HepG2 (cell line): ENCODE measurements around the gene TFRC. TPM values are rescaled to one million over a fixed set of nuclear protein-coding genes. Genes with fewer than 3 reads are reported as not detected.
A peak's percentile ranks its signal among the peaks of the same experiment; 100 is the strongest.

ENCODE experiments used
- ARNT2 ChIP-seq: sonication (generic); formaldehyde crosslinking; IDR thresholded peaks from 2 replicates; pipeline ENCODE4 v1.8.0; 2022; ENCODE audit warnings: mild to moderate bottlenecking, low read depth, missing genetic modification reagents, moderate library complexity
- ETS1 ChIP-seq: sonication (generic); formaldehyde crosslinking; IDR thresholded peaks from 2 replicates; pipeline ENCODE4 v1.4.0; 2020; ENCODE audit warnings: missing genetic modification reagents
- FOXO4 ChIP-seq: sonication (generic); formaldehyde crosslinking; conservative IDR thresholded peaks from 2 replicates; pipeline ENCODE4 v1.8.1; 2023; ENCODE audit warnings: missing genetic modification reagents
- KMT2A ChIP-seq: sonication (generic); formaldehyde crosslinking; IDR thresholded peaks from 2 replicates; pipeline ENCODE4 v1.4.0; 2020; ENCODE audit warnings: missing genetic modification reagents
- RFXANK ChIP-seq: IDR thresholded peaks from 2 replicates; pipeline ENCODE4 v1.6.1; 2016
- RNF219 ChIP-seq: sonication (generic); formaldehyde crosslinking; IDR thresholded peaks from 2 replicates; pipeline ENCODE4 v1.5.0; 2020; ENCODE audit warnings: mild to moderate bottlenecking, missing genetic modification reagents
- SIX4 ChIP-seq: sonication (generic); formaldehyde crosslinking; IDR thresholded peaks from 2 replicates; pipeline ENCODE4 v1.4.0; 2020; ENCODE audit warnings: missing genetic modification reagents
- ZNF10 ChIP-seq: sonication (generic); formaldehyde crosslinking; IDR thresholded peaks from 2 replicates; pipeline ENCODE4 v1.4.0; 2020; ENCODE audit warnings: mild to moderate bottlenecking, low read depth, missing genetic modification reagents, borderline replicate concordance
- ZNF235 ChIP-seq: sonication (generic); formaldehyde crosslinking; IDR thresholded peaks from 2 replicates; pipeline ENCODE4 v1.8.1; 2023; ENCODE audit warnings: mild to moderate bottlenecking, missing genetic modification reagents, borderline replicate concordance
- ZNF318 ChIP-seq: sonication (generic); formaldehyde crosslinking; IDR thresholded peaks from 2 replicates; pipeline ENCODE4 v1.4.0; 2020; ENCODE audit warnings: mild to moderate bottlenecking, missing genetic modification reagents
- ZNF382 ChIP-seq: sonication (generic); formaldehyde crosslinking; IDR thresholded peaks from 2 replicates; pipeline ENCODE4 v1.5.0; 2020; ENCODE audit warnings: missing genetic modification reagents, mild to moderate bottlenecking, borderline replicate concordance
- ZNF432 ChIP-seq: sonication (generic); formaldehyde crosslinking; IDR thresholded peaks from 2 replicates; pipeline ENCODE4 v1.5.0; 2020; ENCODE audit warnings: missing genetic modification reagents, mild to moderate bottlenecking, borderline replicate concordance
- ZNF747 ChIP-seq: sonication (generic); formaldehyde crosslinking; IDR thresholded peaks from 2 replicates; pipeline ENCODE4 v1.8.1; 2023; ENCODE audit warnings: missing genetic modification reagents, mild to moderate bottlenecking, borderline replicate concordance
- polyA plus RNA-seq, 8 experiments: library from polyadenylated mRNA; depleted of rRNA in 3 of 8; stranded (reverse) in 7 of 8; unstranded in 1 of 8; fragments of >200 nt; fragmentation: Illumina TruSeq in 4 of 8; extraction: Trizol in 4 of 8; gene quantifications; 2 replicates each; pipeline versions ENCODE4 v1.2.1 to v1.2.3, GENCODE V29; 2011 to 2016; ENCODE audit warnings: low read depth in 4 of 8, missing spikeins in 1 of 8, mixed read lengths in 1 of 8; ENCODE audit not compliant: insufficient read depth in 1 of 8
- total RNA-seq, 5 experiments: library from RNA; depleted of rRNA; stranded (reverse); fragments of >200 nt; fragmentation: Illumina TruSeq; extraction: Trizol; gene quantifications; 2 replicates each; pipeline ENCODE4 v1.2.3, GENCODE V29; 2016; ENCODE audit warnings: low read depth in 1 of 5

TFRC gene
- total and polyA plus RNA-seq, 2 of the 13 experiments (the other 11 are each of a cell fraction or from before 2014, with no cell fraction given), result 188 to 274 TPM

- TF ChIP-seq ZNF318 (CRISPR knock-in tag), result no peak; the same call in 1 of the 2 replicates
- no peak; the same call in 1 of the 2 replicates for TF ChIP-seq SIX4 (CRISPR knock-in tag)
- no peak for TF ChIP-seq FOXO4 (CRISPR knock-in tag)
- 0 out of 2 replicates have a peak, but pooled peaks have one; percentile 21 for TF ChIP-seq RFXANK (CRISPR knock-in tag)
- peak; percentile 90; the same call in 1 of the 2 replicates for TF ChIP-seq ARNT2 (CRISPR knock-in tag)
- peak; percentile 92 for TF ChIP-seq ZNF235 (CRISPR knock-in tag)
- peak; percentile 71; the same call in 1 of the 2 replicates for TF ChIP-seq ZNF747 (CRISPR knock-in tag)
- peak; percentile 93 for TF ChIP-seq KMT2A
- no peak for TF ChIP-seq RNF219
- 0 out of 2 replicates have a peak, but pooled peaks have one; percentile 59 for TF ChIP-seq ETS1 (CRISPR knock-in tag)
- TF ChIP-seq ZNF10 (CRISPR knock-in tag), result no peak
- no peak for TF ChIP-seq ZNF382 (CRISPR knock-in tag)
- TF ChIP-seq ZNF432, result no peak
These were observed at the start of gene TFRC (continued) for GRCh38 chr3:196081834-196082618.
